Measurements from ENCODE around the gene ST8SIA2.

- TF ChIP-seq CTCF (IDR thresholded peaks at IDR 0.05) (no peak), POLR2AphosphoS5 (IDR thresholded peaks at IDR 0.05; ENCODE audit: low read depth, low read length) (no peak), EP300 (IDR thresholded peaks at IDR 0.05; ENCODE audit: borderline replicate concordance in 1 of 2, low read depth in 1 of 2, low read length in 1 of 2) (no peak), EZH2phosphoT487 (IDR thresholded peaks at IDR 0.05; ENCODE audit: borderline replicate concordance, low read depth) (no peak), GABPA (IDR thresholded peaks at IDR 0.05; ENCODE audit: low read depth) (no peak), IRF3 (IDR thresholded peaks at IDR 0.05; ENCODE audit: low read depth, low read length) (no peak), MXI1 (IDR thresholded peaks at IDR 0.05; ENCODE audit: low read depth, low read length) (no peak), RXRA (IDR thresholded peaks at IDR 0.05; ENCODE audit: borderline replicate concordance, low read depth) (no peak), MEF2A (IDR thresholded peaks at IDR 0.05; ENCODE audit: borderline replicate concordance, low read depth) (no peak), RCOR1 (IDR thresholded peaks at IDR 0.05; ENCODE audit: low read length) (no peak), TAF1 (IDR thresholded peaks at IDR 0.05; ENCODE audit: borderline replicate concordance, low read depth, low read length) (no peak)
These were observed 9.1 kb downstream of the ST8SIA2 start for GRCh38 chr15:92402751-92403150.
